Endothelial cell of umbilical vein (primary cell): Measurements from ENCODE around the gene COL21A1. TPM values are rescaled to one million over a fixed set of nuclear protein-coding genes. Genes with fewer than 3 reads are reported as not detected.

Experiments
- BruUV-seq: library from RNA; stranded (reverse); fragments of 400-500 nt; replicated peaks from 2 replicates; lab custom pipeline; 2021; lab: Mats Ljungman, UMichigan
- CTCF ChIA-PET: fragments of 300-600, 350-600 bp; sonication (Branson Sonifier 250); formaldehyde crosslinking; loops from one replicate; lab custom pipeline; 2021; ENCODE audit warnings: antibody characterized with exemption, inconsistent platforms; lab: Charles Lee
- POLR2A ChIA-PET: fragments of 300-600, 350-600 bp; sonication (Branson Sonifier 250); formaldehyde crosslinking; loops from one replicate; lab custom pipeline; 2021; ENCODE audit warnings: antibody characterized with exemption, inconsistent platforms; lab: Charles Lee
- DNase-seq: peaks from one replicate; pipeline ENCODE4 v3.0.0-alpha.2; 2011; ENCODE audit warnings: low read depth, low spot score
- FAIRE-seq: peaks from 2 replicates; lab custom pipeline; 2011; peaks lifted over from hg19 to GRCh38; lab: Jason Lieb, UNC
- H2AFZ ChIP-seq: 2 replicates; pipeline ENCODE4 v1.6.0; 2012; ENCODE audit warnings: low read depth, low read length, control low read depth, inconsistent platforms
- H3K27ac ChIP-seq: 2 replicates; pipeline ENCODE4 v1.5.1; 2011; ENCODE audit warnings: low read depth, mild to moderate bottlenecking, control low read depth, low read length, moderate library complexity; ENCODE audit not compliant: insufficient read depth
- H3K27me3 ChIP-seq, 2 experiments: 2 replicates each; pipeline versions ENCODE4 v1.6.0 to v1.6.1; 2011; ENCODE audit warnings: low read length in 2 of 2, mixed read lengths in 1 of 2; ENCODE audit not compliant: control insufficient read depth in 2 of 2, insufficient read depth in 2 of 2
- H3K36me3 ChIP-seq, 2 experiments: 2 replicates in 1 of 2; 3 replicates in 1 of 2; pipeline ENCODE4 v1.5.1; 2011; ENCODE audit warnings: low read length in 2 of 2, mild to moderate bottlenecking in 1 of 2, moderate library complexity in 1 of 2; ENCODE audit not compliant: control insufficient read depth in 2 of 2, insufficient read depth in 2 of 2; ENCODE audit errors: extremely low read depth in 1 of 2
- H3K4me1 ChIP-seq: 3 replicates; pipeline ENCODE4 v1.5.1; 2011; ENCODE audit warnings: mild to moderate bottlenecking, low read length; ENCODE audit not compliant: control insufficient read depth, insufficient read depth; ENCODE audit errors: extremely low read depth
- H3K4me2 ChIP-seq: 2 replicates; pipeline ENCODE4 v1.6.1; 2011; ENCODE audit warnings: low read length, control low read depth, mixed read lengths; ENCODE audit not compliant: insufficient read depth
- H3K4me3 ChIP-seq, 3 experiments: fragments of 200-600 bp in 1 of 3; sonication (generic), shearing (Covaris generic) in 1 of 3; replicated peaks in 1 of 3; 2 replicates each; pipeline ENCODE4 v1.5.1; 2011 to 2016; ENCODE audit warnings: control low read depth in 3 of 3, low read length in 3 of 3, mild to moderate bottlenecking in 2 of 3, inconsistent platforms in 1 of 3, low read depth in 1 of 3, moderate library complexity in 1 of 3; ENCODE audit not compliant: insufficient read depth in 1 of 3
- H3K79me2 ChIP-seq: 2 replicates; pipeline ENCODE4 v1.6.0; 2012; ENCODE audit warnings: low read length, inconsistent platforms; ENCODE audit not compliant: control insufficient read depth, insufficient read depth
- H3K9ac ChIP-seq: replicated peaks from 2 replicates; pipeline ENCODE3; 2011; ENCODE audit warnings: low read length, control low read depth; ENCODE audit not compliant: insufficient read depth; ENCODE audit errors: extremely low read depth
- H3K9me1 ChIP-seq: replicated peaks from 3 replicates; pipeline ENCODE4 v1.6.0; 2011; ENCODE audit warnings: mild to moderate bottlenecking, low read length; ENCODE audit not compliant: control insufficient read depth, insufficient read depth; ENCODE audit errors: extremely low read depth
- H3K9me3 ChIP-seq: replicated peaks from 2 replicates; pipeline ENCODE4 v1.5.1; 2012; ENCODE audit warnings: low read length, inconsistent platforms; ENCODE audit not compliant: control insufficient read depth, insufficient read depth
- H4K20me1 ChIP-seq: replicated peaks from 2 replicates; pipeline ENCODE3; 2011; ENCODE audit warnings: mild to moderate bottlenecking, low read length; ENCODE audit not compliant: control insufficient read depth, insufficient read depth; ENCODE audit errors: extremely low read depth
- CTCF ChIP-seq, 2 donors: IDR thresholded peaks; 1 replicate in 1 of 2; 2 replicates in 1 of 2; pipeline ENCODE4 v1.5.1; 2011; ENCODE audit warnings: low read length in 2 of 2, mild to moderate bottlenecking in 2 of 2, moderate library complexity in 2 of 2, control low read depth in 1 of 2, inconsistent platforms in 1 of 2, low read depth in 1 of 2; ENCODE audit not compliant: insufficient read depth in 1 of 2; ENCODE audit errors: extremely low read depth in 1 of 2
- EZH2 ChIP-seq: IDR thresholded peaks from 2 replicates; pipeline ENCODE4 v1.6.1; 2012; ENCODE audit warnings: borderline replicate concordance, low read depth, mild to moderate bottlenecking, moderate library complexity, low read length, inconsistent platforms; ENCODE audit not compliant: severe bottlenecking
- FOS ChIP-seq: IDR thresholded peaks from 2 replicates; pipeline ENCODE4 v1.6.1; 2011; ENCODE audit warnings: mild to moderate bottlenecking, low read length, moderate library complexity, borderline replicate concordance; ENCODE audit not compliant: insufficient read depth
- GATA2 ChIP-seq: IDR thresholded peaks from 2 replicates; pipeline ENCODE4 v1.7.0; 2011; ENCODE audit warnings: low read depth, mild to moderate bottlenecking, moderate library complexity, mixed read lengths, low read length; ENCODE audit not compliant: insufficient read length, insufficient read depth
- JUN ChIP-seq: IDR thresholded peaks from 2 replicates; pipeline ENCODE4 v1.6.1; 2011; ENCODE audit warnings: borderline replicate concordance, low read depth; ENCODE audit not compliant: insufficient read length, insufficient read depth
- MAX ChIP-seq: IDR thresholded peaks from 2 replicates; pipeline ENCODE4 v1.6.1; 2011; ENCODE audit not compliant: insufficient read depth, insufficient read length
- MYC ChIP-seq: IDR thresholded peaks from one replicate; pipeline ENCODE4 v1.6.1; 2011; ENCODE audit warnings: mild to moderate bottlenecking, low read depth, low read length
- POLR2A ChIP-seq: IDR thresholded peaks from 2 replicates; pipeline ENCODE4 v1.6.1; 2012; ENCODE audit warnings: low read depth, mild to moderate bottlenecking, control low read depth, low read length
- POLR2AphosphoS5 ChIP-seq: IDR thresholded peaks from 2 replicates; pipeline ENCODE4 v1.6.1; 2012; ENCODE audit warnings: low read depth, mild to moderate bottlenecking, control low read depth, low read length, moderate library complexity; ENCODE audit not compliant: insufficient read depth
- dilution Hi-C: fragments of 300-500 bp; cut with MboI; formaldehyde crosslinking; loops from one replicate; pipeline ENCODE4 v1.15.0; 2019; ENCODE audit warnings: low sequenced_read_pairs; ENCODE audit not compliant: extremely low pct_ligation_motif_present
- intact Hi-C: fragments of 100-400 bp; cut with micrococcal nuclease; formaldehyde crosslinking; loops from one replicate; pipeline ENCODE4 v1.10.0; 2022
- polyA plus RNA-seq, 4 experiments: library from polyadenylated mRNA; depleted of rRNA in 3 of 4; stranded (reverse) in 3 of 4; unstranded in 1 of 4; fragments of >200 nt; gene quantifications; 2 replicates each; pipeline versions ENCODE4 v1.2.1 to v1.2.3, GENCODE V29; 2011 to 2012; ENCODE audit warnings: missing spikeins in 1 of 4
- total RNA-seq: library from RNA; stranded (reverse); gene quantifications from 2 replicates; pipeline ENCODE4 v1.2.3, GENCODE V29; 2021

Gene COL21A1
- total and polyA plus RNA-seq, 2 donors (not counting 3 experiments of a cell fraction or from before 2014, with no cell fraction given): 0.22 to 1.4 TPM

GRCh38 chr6:56027865-56028264 lies 219.5 kb downstream of the COL21A1 start:
- intact Hi-C loops: no loop called here

More at GRCh38 chr6:56027865-56028264, 219.5 kb downstream of the COL21A1 start:
- ChIA-PET POLR2A (no interaction called here), CTCF (no interaction called here)
- Histone ChIP-seq H4K20me1 (no peaks in the 10 kb centered on the region), H3K4me1 (peaks cover 41% of the 10 kb centered on the region), H3K9me1 (no peaks in the 10 kb centered on the region), H2AFZ (no peak overlapping the region), H3K79me2 (no peaks in the 10 kb centered on the region), H3K27me3 (no peaks in the 10 kb centered on the region), H3K9ac (no peak overlapping the region), H3K36me3 (no peaks in the 10 kb centered on the region), H3K9me3 (no peaks in the 10 kb centered on the region), H3K4me3 (no peak overlapping the region), H3K4me2 (no peak overlapping the region), H3K27ac (no peak overlapping the region)
- DNase-seq: no peak
- no TSS peak for BruUV-seq
- dilution Hi-C loops: no loop called here
- FAIRE-seq: no peak
- TF ChIP-seq CTCF (IDR thresholded peaks at IDR 0.05; ENCODE audit: extremely low read depth in 1 of 2, insufficient read depth in 1 of 2, low read depth in 1 of 2, low read length in 2 of 2) (no peak), POLR2A (no peak), MYC (no peak), GATA2 (no peak), JUN (no peak), FOS (no peak), MAX (no peak), POLR2AphosphoS5 (no peak), EZH2 (no peak)
